ENCODE measurements around the gene STAT4. TPM values are rescaled to one million over a fixed set of nuclear protein-coding genes. Genes with fewer than 3 reads are reported as not detected.

STAT4 gene
- total RNA-seq, 1 donor from 2014 or later = 1.6 TPM

- Histone ChIP-seq H3K36me3 (ENCODE audit: insufficient read depth, low read length) (peaks cover 70% of the 10 kb centered on the region), H3K9ac (ENCODE audit: low read length) (no peak overlapping the region), H4K20me1 (ENCODE audit: insufficient read depth, low read length) (peaks cover 3% of the 10 kb centered on the region), H3K9me3 (ENCODE audit: insufficient read depth, low read depth, low read length) (no peaks in the 10 kb centered on the region), H3K4me1 (ENCODE audit: insufficient read depth, low read length) (peaks cover 12% of the 10 kb centered on the region), H3K27ac (ENCODE audit: low read depth, low read length) (no peak overlapping the region), H3K27me3 (ENCODE audit: insufficient read depth, low read length) (no peaks in the 10 kb centered on the region), H3K79me2 (ENCODE audit: insufficient read depth, low read length) (no peaks in the 10 kb centered on the region), H3K4me3 (ENCODE audit: insufficient read depth, low read depth, low read length) (no peak overlapping the region), H2AFZ (ENCODE audit: low read depth, low read length) (no peak overlapping the region), H3K4me2 (ENCODE audit: low read length) (no peak overlapping the region)
- H3K27me3 Mint-ChIP-seq (ENCODE audit: low read depth, unreplicated experiment) = no peaks in the 10 kb centered on the region
- FAIRE-seq (no peak), DNase-seq (ENCODE audit: low read depth) (no peak)
- peaks cover 33% of the 10 kb centered on the region for H3K4me1 Mint-ChIP-seq (ENCODE audit: low read depth, unreplicated experiment)
- H3K27ac Mint-ChIP-seq (ENCODE audit: unreplicated experiment) = no peak overlapping the region
- peaks cover 49% of the 10 kb centered on the region for H3K36me3 Mint-ChIP-seq (ENCODE audit: low read depth, unreplicated experiment)
- H3K9me3 Mint-ChIP-seq (ENCODE audit: unreplicated experiment) = no peaks in the 10 kb centered on the region
- TF ChIP-seq EZH2 (IDR thresholded peaks at IDR 0.05; ENCODE audit: insufficient read depth, low read length) (no peak), CTCF (IDR thresholded peaks at IDR 0.05; ENCODE audit: insufficient read depth, low read depth, low read length) (no peak)
- no peak overlapping the region for H3K4me3 Mint-ChIP-seq (ENCODE audit: unreplicated experiment)
Measured at GRCh38 chr2:190986221-190986953, 164.4 kb downstream of the STAT4 start.

DNA sequence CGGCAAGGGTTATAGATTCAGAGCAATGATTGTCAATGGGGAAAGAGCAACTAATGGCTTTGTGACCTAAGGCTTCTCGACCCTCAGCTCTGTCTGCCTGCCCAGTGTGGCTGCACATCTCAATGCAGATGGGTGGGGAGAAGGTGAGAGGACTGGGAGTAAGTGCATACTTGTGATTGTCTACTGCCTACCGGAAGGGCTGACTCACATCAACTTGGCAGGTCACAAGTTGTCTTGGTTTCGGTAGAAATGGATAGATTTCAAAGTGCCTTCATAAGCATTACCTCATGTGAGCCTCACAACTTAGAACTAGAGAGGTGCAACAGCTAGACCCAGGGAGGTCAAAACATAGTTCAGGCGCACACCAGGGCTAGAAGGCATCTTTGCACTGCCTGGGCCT is 166.2 kb downstream of the STAT4 start:
- Histone ChIP-seq H2AFZ (ENCODE audit: low read depth, low read length) (no peak overlapping the region), H3K9ac (ENCODE audit: low read length) (no peak overlapping the region), H3K79me2 (ENCODE audit: insufficient read depth, low read length) (no peaks in the 10 kb centered on the region), H3K36me3 (ENCODE audit: insufficient read depth, low read length) (peaks cover 57% of the 10 kb centered on the region), H3K4me2 (ENCODE audit: low read length) (peak overlapping the region; percentile 37), H3K4me3 (ENCODE audit: insufficient read depth, low read depth, low read length) (no peak overlapping the region), H3K4me1 (ENCODE audit: insufficient read depth, low read length) (peaks cover 23% of the 10 kb centered on the region), H4K20me1 (ENCODE audit: insufficient read depth, low read length) (peaks cover 17% of the 10 kb centered on the region), H3K9me3 (ENCODE audit: insufficient read depth, low read depth, low read length) (no peaks in the 10 kb centered on the region), H3K27ac (ENCODE audit: low read depth, low read length) (no peak overlapping the region), H3K27me3 (ENCODE audit: insufficient read depth, low read length) (no peaks in the 10 kb centered on the region)
- Mint-ChIP-seq H3K36me3 (ENCODE audit: low read depth, unreplicated experiment) (peaks cover 43% of the 10 kb centered on the region), H3K4me3 (ENCODE audit: unreplicated experiment) (no peak overlapping the region), H3K27me3 (ENCODE audit: low read depth, unreplicated experiment) (no peaks in the 10 kb centered on the region), H3K4me1 (ENCODE audit: low read depth, unreplicated experiment) (peaks cover 49% of the 10 kb centered on the region), H3K27ac (ENCODE audit: unreplicated experiment) (peak overlapping the region; percentile 75), H3K9me3 (ENCODE audit: unreplicated experiment) (no peaks in the 10 kb centered on the region)
- DNase-seq (ENCODE audit: low read depth) (peak; percentile 93), FAIRE-seq (peak; percentile 29)
- no peak for TF ChIP-seq CTCF (IDR thresholded peaks at IDR 0.05; ENCODE audit: insufficient read depth, low read depth, low read length)
- TF ChIP-seq EZH2 (IDR thresholded peaks at IDR 0.05; ENCODE audit: insufficient read depth, low read length) = no peak
